Measurements from ENCODE around the gene PTGFRN.

- TF ChIP-seq ZFX (IDR thresholded peaks at IDR 0.05) (no peak), CTCF (conservative IDR thresholded peaks at IDR 0.05) (no peak)
Observed at GRCh38 chr1:116971965-116972673, 62.4 kb downstream of the PTGFRN start.

All from C4-2B (cell line).